ENCODE data around the gene EFCAB9. TPM values are rescaled to one million over a fixed set of nuclear protein-coding genes. Genes with fewer than 3 reads are reported as not detected.

The EFCAB9 gene
- total RNA-seq, 4 donors from 2014 or later, result not detected

DNA sequence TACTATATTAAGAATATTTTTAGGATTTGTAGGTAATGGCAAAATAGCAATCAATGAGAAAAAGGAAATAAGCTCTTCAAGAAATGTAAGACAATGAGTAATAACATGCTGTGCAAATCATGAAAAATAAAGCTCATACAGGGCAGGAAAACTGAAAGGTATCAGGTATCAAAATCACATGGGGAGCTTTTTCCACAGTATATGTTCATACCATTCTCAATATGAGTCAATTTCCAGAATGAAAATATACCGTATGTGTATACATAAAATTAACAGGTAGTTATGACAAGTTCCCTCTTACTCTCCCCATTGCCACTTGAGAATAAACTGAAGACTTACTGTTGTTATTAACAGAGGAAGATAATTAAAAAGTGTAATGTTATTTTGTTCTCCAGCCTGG lies 35.9 kb downstream of the EFCAB9 start:
- Histone ChIP-seq H3K4me3 (no peak overlapping the region), H3K36me3 (peaks cover 3 to 55% of the 10 kb centered on the region in 2 donors), H3K4me1 (no peaks in the 10 kb centered on the region), H3K27me3 (no peaks in the 10 kb centered on the region), H3K27ac (no peak overlapping the region), H3K9me3 (no peaks in the 10 kb centered on the region)
- 86 to 92% methylated on average over 1 of the region's 1 CpG for WGBS, 2 donors (ENCODE audit: low coverage in 1 of 2)
- ATAC-seq, result no peak
- TF ChIP-seq, protein P1, sequence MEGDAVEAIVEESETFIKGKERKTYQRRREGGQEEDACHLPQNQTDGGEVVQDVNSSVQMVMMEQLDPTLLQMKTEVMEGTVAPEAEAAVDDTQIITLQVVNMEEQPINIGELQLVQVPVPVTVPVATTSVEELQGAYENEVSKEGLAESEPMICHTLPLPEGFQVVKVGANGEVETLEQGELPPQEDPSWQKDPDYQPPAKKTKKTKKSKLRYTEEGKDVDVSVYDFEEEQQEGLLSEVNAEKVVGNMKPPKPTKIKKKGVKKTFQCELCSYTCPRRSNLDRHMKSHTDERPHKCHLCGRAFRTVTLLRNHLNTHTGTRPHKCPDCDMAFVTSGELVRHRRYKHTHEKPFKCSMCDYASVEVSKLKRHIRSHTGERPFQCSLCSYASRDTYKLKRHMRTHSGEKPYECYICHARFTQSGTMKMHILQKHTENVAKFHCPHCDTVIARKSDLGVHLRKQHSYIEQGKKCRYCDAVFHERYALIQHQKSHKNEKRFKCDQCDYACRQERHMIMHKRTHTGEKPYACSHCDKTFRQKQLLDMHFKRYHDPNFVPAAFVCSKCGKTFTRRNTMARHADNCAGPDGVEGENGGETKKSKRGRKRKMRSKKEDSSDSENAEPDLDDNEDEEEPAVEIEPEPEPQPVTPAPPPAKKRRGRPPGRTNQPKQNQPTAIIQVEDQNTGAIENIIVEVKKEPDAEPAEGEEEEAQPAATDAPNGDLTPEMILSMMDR (IDR thresholded peaks at IDR 0.05), result no peak
- TF ChIP-seq POLR2A (IDR thresholded peaks at IDR 0.05) (no peak), EP300 (IDR thresholded peaks at IDR 0.05) (no peak), POLR2AphosphoS5 (IDR thresholded peaks at IDR 0.05) (no peak)

DNA sequence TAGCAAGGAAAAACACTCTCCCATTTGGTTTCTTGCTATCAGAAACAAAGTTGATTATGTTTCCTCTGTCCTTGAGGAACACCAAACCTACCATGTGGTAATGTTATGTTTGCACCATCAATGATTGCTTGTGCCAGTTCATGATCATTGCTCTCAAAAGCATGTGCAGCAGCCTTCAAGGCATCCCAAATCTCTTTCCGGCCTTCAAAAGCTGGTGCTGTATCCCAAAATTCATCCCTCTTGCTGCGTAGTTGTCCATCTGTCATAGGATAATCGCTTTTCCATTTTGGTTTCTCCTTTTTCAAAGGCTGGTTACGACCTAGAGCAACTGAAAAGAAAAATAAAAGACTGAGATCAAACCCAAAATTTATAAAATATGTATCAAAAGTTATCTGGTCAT lies 40.1 kb downstream of the EFCAB9 start:
- Histone ChIP-seq H3K4me1 (peaks cover 0 to 23% (median 0%) of the 10 kb centered on the region in 3 donors), H3K27me3 (no peaks in the 10 kb centered on the region), H3K36me3 (peaks cover 3 to 39% of the 10 kb centered on the region in 2 donors), H3K27ac (no peak overlapping the region), H3K9me3 (no peaks in the 10 kb centered on the region), H3K4me3 (no peak overlapping the region)
- TF ChIP-seq POLR2A (IDR thresholded peaks at IDR 0.05) (no peak), EP300 (IDR thresholded peaks at IDR 0.05) (no peak)
- WGBS, 2 donors (ENCODE audit: low coverage in 1 of 2), result 90 to 100% methylated on average over 3 to 4 of the region's 4 CpGs
- ATAC-seq, result no peak

DNA sequence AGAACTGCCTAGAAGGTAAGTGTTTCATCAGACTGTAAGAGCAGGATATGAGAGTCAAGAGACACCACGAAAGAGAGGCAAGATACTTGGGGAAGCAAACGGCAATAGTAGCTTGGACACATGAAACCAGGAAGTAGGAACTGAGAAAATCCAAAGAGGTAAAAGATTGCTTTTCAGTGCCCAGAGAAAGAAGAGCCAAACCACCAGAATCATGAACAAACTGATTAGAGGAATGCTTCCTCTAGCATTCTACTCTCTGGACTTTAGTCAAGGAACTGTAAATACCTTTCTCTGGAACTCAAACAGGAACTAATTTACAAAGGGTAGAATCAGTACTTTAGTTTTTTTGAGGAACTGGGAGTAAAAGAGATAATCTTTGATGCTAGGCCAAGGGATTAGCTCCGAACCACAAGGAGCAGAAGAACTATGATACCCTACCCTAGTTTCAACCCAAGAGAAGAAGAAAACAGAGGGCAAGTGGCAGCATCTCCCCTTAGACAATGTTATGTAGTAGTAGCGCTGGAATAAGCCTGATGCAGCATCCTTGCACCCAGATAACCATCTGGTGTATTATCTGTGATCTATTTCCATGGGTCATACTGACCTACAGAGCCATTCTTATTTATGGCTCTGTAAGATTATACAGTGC lies 41.3 kb downstream of the EFCAB9 start:
- no peak overlapping the region for H3K4me3 ChIP-seq
- H3K4me1 ChIP-seq, result peaks cover 0 to 23% (median 0%) of the 10 kb centered on the region in 3 donors
- peaks cover 3 to 39% of the 10 kb centered on the region in 2 donors for H3K36me3 ChIP-seq
- H3K27ac ChIP-seq, result no peak overlapping the region
- no peaks in the 10 kb centered on the region for H3K27me3 ChIP-seq
- no peak for TF ChIP-seq EP300 (IDR thresholded peaks at IDR 0.05)
- no peak for TF ChIP-seq POLR2AphosphoS5 (IDR thresholded peaks at IDR 0.05)
- TF ChIP-seq, protein P1 (IDR thresholded peaks at IDR 0.05), result no peak
- no peak for TF ChIP-seq POLR2A (IDR thresholded peaks at IDR 0.05)
- no peak for ATAC-seq
- H3K9me3 ChIP-seq, result no peaks in the 10 kb centered on the region
- 37 to 58% methylated on average over 3 to 4 of the region's 4 CpGs for WGBS, 2 donors (ENCODE audit: low coverage in 1 of 2)

DNA sequence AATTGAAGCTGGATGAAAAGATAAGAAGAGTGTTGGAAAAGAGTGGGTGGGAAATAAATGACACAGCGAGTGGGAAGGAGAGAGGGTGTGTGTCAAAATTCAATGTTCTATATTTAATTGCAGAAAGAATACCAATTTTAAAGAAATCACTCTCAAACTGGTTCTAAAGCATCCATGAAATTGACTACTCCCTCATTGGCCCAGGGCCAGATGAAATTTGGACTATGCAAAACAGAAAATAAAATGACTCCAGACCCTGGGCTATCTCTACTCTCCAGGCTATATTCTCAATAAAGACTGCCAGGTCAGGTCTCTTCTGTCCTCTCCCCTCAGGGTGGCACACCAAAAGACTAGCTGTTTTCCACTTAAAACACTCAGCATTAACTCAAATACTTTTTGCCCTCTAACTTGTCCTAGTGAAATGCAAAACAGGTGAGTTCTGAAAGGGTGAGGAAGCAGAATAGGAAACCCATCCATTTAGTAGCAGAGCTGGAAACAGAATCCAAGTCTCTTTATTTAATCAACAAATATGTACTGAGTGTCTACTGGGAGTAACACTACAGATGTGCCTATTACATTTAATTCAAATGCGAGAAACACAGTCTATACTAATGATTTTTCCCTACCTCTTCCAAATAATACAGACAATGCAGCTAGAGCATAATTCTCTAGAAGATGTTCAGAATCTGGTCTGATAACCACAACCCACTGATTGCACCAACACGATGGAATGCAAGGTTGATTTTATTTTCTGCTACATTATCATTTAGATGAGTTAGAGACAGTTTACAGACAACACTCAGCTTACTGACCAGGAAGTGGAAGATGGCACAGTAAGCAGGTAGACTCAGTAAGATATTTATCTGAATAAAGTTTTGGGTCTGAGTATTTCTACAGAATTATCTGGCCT lies 42.1 kb downstream of the EFCAB9 start:
- no peak for ATAC-seq
- H3K9me3 ChIP-seq, result no peaks in the 10 kb centered on the region
- peaks cover 3 to 33% of the 10 kb centered on the region in 2 donors for H3K36me3 ChIP-seq
- peaks cover 0 to 23% (median 0%) of the 10 kb centered on the region in 3 donors for H3K4me1 ChIP-seq
- WGBS, 2 donors (ENCODE audit: low coverage in 1 of 2), result 68 to 74% methylated on average over 3 of the region's 3 CpGs
- H3K27me3 ChIP-seq, result no peaks in the 10 kb centered on the region
- no peak overlapping the region for H3K4me3 ChIP-seq
- TF ChIP-seq POLR2A (IDR thresholded peaks at IDR 0.05) (no peak), EP300 (IDR thresholded peaks at IDR 0.05) (no peak), POLR2AphosphoS5 (IDR thresholded peaks at IDR 0.05) (no peak)
- TF ChIP-seq, protein P1 (IDR thresholded peaks at IDR 0.05), result no peak
- no peak overlapping the region for H3K27ac ChIP-seq

DNA sequence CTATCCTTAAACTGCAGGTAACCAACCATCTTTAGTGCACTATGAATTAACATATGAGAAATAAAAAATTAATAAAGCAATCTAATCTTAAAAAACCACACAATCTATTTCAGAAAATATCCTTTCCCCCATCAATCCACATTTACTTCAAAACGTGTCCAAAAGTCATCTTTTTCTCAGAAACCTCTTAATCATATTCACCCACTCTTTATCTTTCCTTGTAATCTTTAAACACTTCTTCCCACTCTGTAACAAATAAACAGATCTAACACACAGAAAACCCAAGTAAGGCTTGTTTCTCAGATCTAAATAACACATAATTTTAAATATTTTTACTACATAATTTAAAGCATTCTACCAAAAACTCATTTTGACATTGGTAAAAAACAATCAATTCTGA lies 44.4 kb downstream of the EFCAB9 start:
- Histone ChIP-seq H3K9me3 (no peaks in the 10 kb centered on the region), H3K27ac (no peak overlapping the region), H3K4me1 (peaks cover 0 to 23% (median 0%) of the 10 kb centered on the region in 3 donors), H3K4me3 (no peak overlapping the region), H3K27me3 (no peaks in the 10 kb centered on the region), H3K36me3 (peaks cover under 1 to 12% of the 10 kb centered on the region in 2 donors)
- ATAC-seq, result no peak
- TF ChIP-seq EP300 (IDR thresholded peaks at IDR 0.05) (no peak), POLR2AphosphoS5 (IDR thresholded peaks at IDR 0.05) (no peak), POLR2A (IDR thresholded peaks at IDR 0.05) (no peak)
- TF ChIP-seq, protein P1 (IDR thresholded peaks at IDR 0.05), result no peak
- WGBS, 2 donors (ENCODE audit: low coverage in 1 of 2), result 42 to 71% methylated on average over 1 of the region's 1 CpG
